H1 (cell line): ENCODE measurements around the gene CACNA1B. TPM values are rescaled to one million over a fixed set of nuclear protein-coding genes. Genes with fewer than 3 reads are reported as not detected.

Source experiments
- EZH2 ChIP-seq: fragments of 200-600 bp; sonication (generic); IDR thresholded peaks from 2 replicates; pipeline ENCODE4 v1.7.1; 2012; ENCODE audit warnings: low read depth, mild to moderate bottlenecking, moderate library complexity, low read length, inconsistent platforms; ENCODE audit not compliant: severe bottlenecking
- JUN ChIP-seq: IDR thresholded peaks from 2 replicates; pipeline ENCODE4 v1.6.1; 2011; ENCODE audit warnings: low read depth, mild to moderate bottlenecking, improper control_type of control experiment, low read length
- KDM4A ChIP-seq: IDR thresholded peaks from one replicate; pipeline ENCODE4 v1.7.1; 2012; ENCODE audit warnings: low read depth, mild to moderate bottlenecking, moderate library complexity, low read length, inconsistent platforms; ENCODE audit not compliant: severe bottlenecking
- polyA plus RNA-seq, 7 experiments: library from polyadenylated mRNA; depleted of rRNA in 3 of 7; stranded (reverse) in 5 of 7; unstranded in 2 of 7; fragments of >200 nt in 5 of 7; fragments of 200-250 nt in 2 of 7; gene quantifications; 1 replicate in 5 of 7; 2 replicates in 1 of 7; 4 replicates in 1 of 7; pipeline versions ENCODE4 v1.2.1 to v1.2.3, GENCODE V29; 2011 to 2013; ENCODE audit warnings: missing spikeins in 2 of 7, mixed read lengths in 2 of 7
- total RNA-seq: library from RNA; stranded (reverse); fragmentation: NEBNext Ultra II Directional; extraction: Animal tissue kit (Norgen Biotek cat#: 25700); gene quantifications from 2 replicates; pipeline ENCODE4 v1.2.1, GENCODE V29; 2021
- TF ChIP-seq, protein P1 (sequence below): fragments of 300-600 bp; sonication (generic); IDR thresholded peaks from 2 replicates; pipeline ENCODE4 v1.7.1; 2012; ENCODE audit warnings: low read length, moderate library complexity, mild to moderate bottlenecking, inconsistent platforms; ENCODE audit not compliant: insufficient replicate concordance
- TF ChIP-seq, protein P2 (sequence below): IDR thresholded peaks from 2 replicates; pipeline ENCODE4 v1.6.1; 2012; ENCODE audit warnings: inconsistent platforms

Gene CACNA1B
- total and polyA plus RNA-seq, 2 of the 8 experiments (the other 6 are each of a cell fraction or from before 2014, with no cell fraction given), result 1.5 to 5.7 TPM

DNA sequence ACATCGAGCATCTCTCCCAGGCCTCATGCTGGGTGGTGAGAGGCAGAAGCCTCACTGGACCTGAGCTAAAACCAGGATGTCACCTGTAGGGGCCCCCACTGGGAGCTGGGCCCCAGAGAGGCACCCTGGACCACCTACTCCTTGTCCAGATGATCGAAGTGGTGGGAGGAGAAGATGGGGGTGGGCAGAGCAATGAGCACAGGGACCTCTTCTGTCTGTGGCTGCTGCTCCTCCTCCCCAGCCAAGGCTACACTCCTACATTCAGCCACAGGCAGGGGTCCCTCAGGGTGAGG is 227.5 kb downstream of the CACNA1B start (continued):
- TF ChIP-seq, protein P1, sequence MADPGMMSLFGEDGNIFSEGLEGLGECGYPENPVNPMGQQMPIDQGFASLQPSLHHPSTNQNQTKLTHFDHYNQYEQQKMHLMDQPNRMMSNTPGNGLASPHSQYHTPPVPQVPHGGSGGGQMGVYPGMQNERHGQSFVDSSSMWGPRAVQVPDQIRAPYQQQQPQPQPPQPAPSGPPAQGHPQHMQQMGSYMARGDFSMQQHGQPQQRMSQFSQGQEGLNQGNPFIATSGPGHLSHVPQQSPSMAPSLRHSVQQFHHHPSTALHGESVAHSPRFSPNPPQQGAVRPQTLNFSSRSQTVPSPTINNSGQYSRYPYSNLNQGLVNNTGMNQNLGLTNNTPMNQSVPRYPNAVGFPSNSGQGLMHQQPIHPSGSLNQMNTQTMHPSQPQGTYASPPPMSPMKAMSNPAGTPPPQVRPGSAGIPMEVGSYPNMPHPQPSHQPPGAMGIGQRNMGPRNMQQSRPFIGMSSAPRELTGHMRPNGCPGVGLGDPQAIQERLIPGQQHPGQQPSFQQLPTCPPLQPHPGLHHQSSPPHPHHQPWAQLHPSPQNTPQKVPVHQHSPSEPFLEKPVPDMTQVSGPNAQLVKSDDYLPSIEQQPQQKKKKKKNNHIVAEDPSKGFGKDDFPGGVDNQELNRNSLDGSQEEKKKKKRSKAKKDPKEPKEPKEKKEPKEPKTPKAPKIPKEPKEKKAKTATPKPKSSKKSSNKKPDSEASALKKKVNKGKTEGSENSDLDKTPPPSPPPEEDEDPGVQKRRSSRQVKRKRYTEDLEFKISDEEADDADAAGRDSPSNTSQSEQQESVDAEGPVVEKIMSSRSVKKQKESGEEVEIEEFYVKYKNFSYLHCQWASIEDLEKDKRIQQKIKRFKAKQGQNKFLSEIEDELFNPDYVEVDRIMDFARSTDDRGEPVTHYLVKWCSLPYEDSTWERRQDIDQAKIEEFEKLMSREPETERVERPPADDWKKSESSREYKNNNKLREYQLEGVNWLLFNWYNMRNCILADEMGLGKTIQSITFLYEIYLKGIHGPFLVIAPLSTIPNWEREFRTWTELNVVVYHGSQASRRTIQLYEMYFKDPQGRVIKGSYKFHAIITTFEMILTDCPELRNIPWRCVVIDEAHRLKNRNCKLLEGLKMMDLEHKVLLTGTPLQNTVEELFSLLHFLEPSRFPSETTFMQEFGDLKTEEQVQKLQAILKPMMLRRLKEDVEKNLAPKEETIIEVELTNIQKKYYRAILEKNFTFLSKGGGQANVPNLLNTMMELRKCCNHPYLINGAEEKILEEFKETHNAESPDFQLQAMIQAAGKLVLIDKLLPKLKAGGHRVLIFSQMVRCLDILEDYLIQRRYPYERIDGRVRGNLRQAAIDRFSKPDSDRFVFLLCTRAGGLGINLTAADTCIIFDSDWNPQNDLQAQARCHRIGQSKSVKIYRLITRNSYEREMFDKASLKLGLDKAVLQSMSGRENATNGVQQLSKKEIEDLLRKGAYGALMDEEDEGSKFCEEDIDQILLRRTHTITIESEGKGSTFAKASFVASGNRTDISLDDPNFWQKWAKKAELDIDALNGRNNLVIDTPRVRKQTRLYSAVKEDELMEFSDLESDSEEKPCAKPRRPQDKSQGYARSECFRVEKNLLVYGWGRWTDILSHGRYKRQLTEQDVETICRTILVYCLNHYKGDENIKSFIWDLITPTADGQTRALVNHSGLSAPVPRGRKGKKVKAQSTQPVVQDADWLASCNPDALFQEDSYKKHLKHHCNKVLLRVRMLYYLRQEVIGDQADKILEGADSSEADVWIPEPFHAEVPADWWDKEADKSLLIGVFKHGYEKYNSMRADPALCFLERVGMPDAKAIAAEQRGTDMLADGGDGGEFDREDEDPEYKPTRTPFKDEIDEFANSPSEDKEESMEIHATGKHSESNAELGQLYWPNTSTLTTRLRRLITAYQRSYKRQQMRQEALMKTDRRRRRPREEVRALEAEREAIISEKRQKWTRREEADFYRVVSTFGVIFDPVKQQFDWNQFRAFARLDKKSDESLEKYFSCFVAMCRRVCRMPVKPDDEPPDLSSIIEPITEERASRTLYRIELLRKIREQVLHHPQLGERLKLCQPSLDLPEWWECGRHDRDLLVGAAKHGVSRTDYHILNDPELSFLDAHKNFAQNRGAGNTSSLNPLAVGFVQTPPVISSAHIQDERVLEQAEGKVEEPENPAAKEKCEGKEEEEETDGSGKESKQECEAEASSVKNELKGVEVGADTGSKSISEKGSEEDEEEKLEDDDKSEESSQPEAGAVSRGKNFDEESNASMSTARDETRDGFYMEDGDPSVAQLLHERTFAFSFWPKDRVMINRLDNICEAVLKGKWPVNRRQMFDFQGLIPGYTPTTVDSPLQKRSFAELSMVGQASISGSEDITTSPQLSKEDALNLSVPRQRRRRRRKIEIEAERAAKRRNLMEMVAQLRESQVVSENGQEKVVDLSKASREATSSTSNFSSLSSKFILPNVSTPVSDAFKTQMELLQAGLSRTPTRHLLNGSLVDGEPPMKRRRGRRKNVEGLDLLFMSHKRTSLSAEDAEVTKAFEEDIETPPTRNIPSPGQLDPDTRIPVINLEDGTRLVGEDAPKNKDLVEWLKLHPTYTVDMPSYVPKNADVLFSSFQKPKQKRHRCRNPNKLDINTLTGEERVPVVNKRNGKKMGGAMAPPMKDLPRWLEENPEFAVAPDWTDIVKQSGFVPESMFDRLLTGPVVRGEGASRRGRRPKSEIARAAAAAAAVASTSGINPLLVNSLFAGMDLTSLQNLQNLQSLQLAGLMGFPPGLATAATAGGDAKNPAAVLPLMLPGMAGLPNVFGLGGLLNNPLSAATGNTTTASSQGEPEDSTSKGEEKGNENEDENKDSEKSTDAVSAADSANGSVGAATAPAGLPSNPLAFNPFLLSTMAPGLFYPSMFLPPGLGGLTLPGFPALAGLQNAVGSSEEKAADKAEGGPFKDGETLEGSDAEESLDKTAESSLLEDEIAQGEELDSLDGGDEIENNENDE, result no peak
- TF ChIP-seq JUN (no peak), EZH2 (no peak), KDM4A (no peak)
- TF ChIP-seq, protein P2, sequence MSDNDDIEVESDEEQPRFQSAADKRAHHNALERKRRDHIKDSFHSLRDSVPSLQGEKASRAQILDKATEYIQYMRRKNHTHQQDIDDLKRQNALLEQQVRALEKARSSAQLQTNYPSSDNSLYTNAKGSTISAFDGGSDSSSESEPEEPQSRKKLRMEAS, result no peak
